CD14-positive monocyte (primary cell): Measurements from ENCODE around the gene DPP10. TPM values are rescaled to one million over a fixed set of nuclear protein-coding genes. Genes with fewer than 3 reads are reported as not detected.

Experiments used
- DNase-seq, 3 donors: peaks; one replicate each; pipeline ENCODE4 v3.0.0-alpha.2; 2011 to 2022
- H2AFZ ChIP-seq: 2 replicates; pipeline ENCODE4 v1.6.0; 2012; ENCODE audit warnings: mild to moderate bottlenecking, low read depth, low read length, inconsistent platforms; ENCODE audit not compliant: insufficient read depth, poor library complexity, severe bottlenecking
- H3K27ac ChIP-seq, 2 donors: 1 replicate in 1 of 2; 2 replicates in 1 of 2; pipeline ENCODE4 v1.5.1; 2012 to 2013; ENCODE audit warnings: low read length in 2 of 2, control low read depth in 1 of 2, inconsistent platforms in 1 of 2, low read depth in 1 of 2, mild to moderate bottlenecking in 1 of 2
- H3K27me3 ChIP-seq, 2 donors: one replicate each; pipeline versions ENCODE4 v1.6.0 to v1.6.1; 2011 to 2013; ENCODE audit warnings: low read length in 2 of 2; ENCODE audit not compliant: control insufficient read depth in 2 of 2, insufficient read depth in 2 of 2
- H3K36me3 ChIP-seq, 2 donors: replicated peaks in 1 of 2; 1 replicate in 1 of 2; 2 replicates in 1 of 2; pipeline versions ENCODE4 v1.5.1 to v1.6.1; 2012 to 2013; ENCODE audit warnings: low read length in 2 of 2, control low read depth in 1 of 2, inconsistent platforms in 1 of 2, mild to moderate bottlenecking in 1 of 2; ENCODE audit not compliant: insufficient read depth in 2 of 2, control insufficient read depth in 1 of 2
- H3K4me1 ChIP-seq, 2 donors: 1 replicate in 1 of 2; 2 replicates in 1 of 2; pipeline versions ENCODE4 v1.5.1 to v1.6.1; 2012 to 2013; ENCODE audit warnings: low read length in 2 of 2, control low read depth in 1 of 2, inconsistent platforms in 1 of 2, mild to moderate bottlenecking in 1 of 2, moderate library complexity in 1 of 2; ENCODE audit not compliant: insufficient read depth in 2 of 2, control insufficient read depth in 1 of 2
- H3K4me2 ChIP-seq: replicated peaks from 2 replicates; pipeline ENCODE3; 2012; ENCODE audit warnings: low read length, moderate library complexity, mild to moderate bottlenecking; ENCODE audit not compliant: poor library complexity, severe bottlenecking; ENCODE audit errors: extremely low read depth
- H3K4me3 ChIP-seq, 3 experiments: fragments of 200-600 bp in 1 of 3; sonication (generic) in 1 of 3; replicated peaks in 1 of 3; 1 replicate in 2 of 3; 2 replicates in 1 of 3; pipeline ENCODE4 v1.5.1; 2011 to 2013; ENCODE audit warnings: low read length in 3 of 3, mild to moderate bottlenecking in 3 of 3, control low read depth in 2 of 3, low read depth in 2 of 3, inconsistent platforms in 1 of 3, moderate library complexity in 1 of 3
- H3K79me2 ChIP-seq: 2 replicates; pipeline ENCODE4 v1.6.0; 2012; ENCODE audit warnings: mild to moderate bottlenecking, control low read depth, inconsistent platforms, low read length, moderate library complexity; ENCODE audit not compliant: insufficient read depth
- H3K9ac ChIP-seq: 2 replicates; pipeline ENCODE4 v1.6.0; 2017; ENCODE audit warnings: low read length, mild to moderate bottlenecking; ENCODE audit not compliant: insufficient read depth, poor library complexity, severe bottlenecking
- H3K9me3 ChIP-seq, 2 donors: replicated peaks in 1 of 2; 1 replicate in 1 of 2; 2 replicates in 1 of 2; pipeline versions ENCODE4 v1.5.1 to v1.6.1; 2012 to 2013; ENCODE audit warnings: low read length in 2 of 2, control low read depth in 1 of 2; ENCODE audit not compliant: control insufficient read depth in 1 of 2, insufficient read depth in 1 of 2
- H4K20me1 ChIP-seq: 2 replicates; pipeline ENCODE4 v1.6.0; 2012; ENCODE audit warnings: mild to moderate bottlenecking, low read length, control low read depth, moderate library complexity; ENCODE audit not compliant: insufficient read depth
- H3K27ac Mint-ChIP-seq, 7 donors: one replicate each; pipeline ENCODE4 v1.8.0; 2020; ENCODE audit warnings: mild to moderate bottlenecking in 7 of 7, mixed read lengths in 7 of 7, moderate library complexity in 6 of 7, inconsistent platforms in 2 of 7
- H3K27me3 Mint-ChIP-seq, 3 donors: one replicate each; pipeline ENCODE4 v1.8.0; 2021 to 2022; ENCODE audit warnings: low read depth in 3 of 3, mild to moderate bottlenecking in 3 of 3, mixed read lengths in 3 of 3, moderate library complexity in 3 of 3, inconsistent platforms in 1 of 3
- H3K36me3 Mint-ChIP-seq, 2 donors: one replicate each; pipeline ENCODE4 v1.8.0; 2020; ENCODE audit warnings: mixed read lengths in 2 of 2, inconsistent platforms in 1 of 2, mild to moderate bottlenecking in 1 of 2
- H3K4me1 Mint-ChIP-seq: one replicate; pipeline ENCODE4 v1.8.0; 2020; ENCODE audit warnings: mild to moderate bottlenecking, mixed read lengths
- H3K4me3 Mint-ChIP-seq, 2 donors: one replicate each; pipeline ENCODE4 v1.8.0; 2020; ENCODE audit warnings: mild to moderate bottlenecking in 2 of 2, mixed read lengths in 2 of 2, moderate library complexity in 1 of 2
- H3K9me3 Mint-ChIP-seq, 7 donors: one replicate each; pipeline ENCODE4 v1.8.0; 2020 to 2022; ENCODE audit warnings: mixed read lengths in 7 of 7, mild to moderate bottlenecking in 6 of 7, moderate library complexity in 6 of 7, inconsistent platforms in 2 of 7
- CTCF ChIP-seq: fragments of 200-600 bp; IDR thresholded peaks from one replicate; pipeline ENCODE4 v1.8.0; 2022; ENCODE audit warnings: antibody characterized with exemption, mild to moderate bottlenecking
- WGBS: methylation state at CpG from one replicate; pipeline ENCODE4 v1.1.5; 2013; ENCODE audit warnings: missing lambda C conversion rate; ENCODE audit not compliant: insufficient coverage; 5-methylcytosine and 5-hydroxymethylcytosine counted together
- intact Hi-C, 2 donors: fragments of 100-400 bp; cut with micrococcal nuclease; formaldehyde crosslinking; loops; one replicate each; pipeline versions ENCODE4 v1.15.0 to v1.15.1; 2023
- polyA plus RNA-seq, 3 donors: library from polyadenylated mRNA; depleted of rRNA in 1 of 3; unstranded in 2 of 3; stranded (reverse) in 1 of 3; fragments of 300-500 nt in 2 of 3; fragments of >200 nt in 1 of 3; fragmentation: Illumina TruSeq in 2 of 3; gene quantifications; 1 replicate in 2 of 3; 2 replicates in 1 of 3; pipeline ENCODE4 v1.2.3, GENCODE V29; 2012 to 2021

DPP10 gene
- polyA plus RNA-seq, 3 donors = not detected

- H3K79me2 ChIP-seq = no peaks in the 10 kb centered on the region
- no peaks in the 10 kb centered on the region for H3K27me3 Mint-ChIP-seq
- no peak overlapping the region for H2AFZ ChIP-seq
- H3K4me1 ChIP-seq = no peaks in the 10 kb centered on the region
- intact Hi-C loops = no loop called here
- H3K27ac ChIP-seq = no peak overlapping the region
- no peak overlapping the region for H3K4me2 ChIP-seq
- H3K36me3 Mint-ChIP-seq = no peaks in the 10 kb centered on the region
- no peak overlapping the region for H3K9ac ChIP-seq
- H3K36me3 ChIP-seq = no peaks in the 10 kb centered on the region
- no peaks in the 10 kb centered on the region for H4K20me1 ChIP-seq
- peak in 1 of 3 donors; percentile 5 for DNase-seq
- H3K9me3 Mint-ChIP-seq = peaks cover 2 to 15% (median 7%) of the 10 kb centered on the region in 7 donors
- no peaks in the 10 kb centered on the region for H3K4me1 Mint-ChIP-seq
- no peak overlapping the region for H3K27ac Mint-ChIP-seq
- no peak overlapping the region for H3K4me3 ChIP-seq
- WGBS = 96% methylated on average over 2 of the region's 4 CpGs
- peaks cover 7 to 25% of the 10 kb centered on the region in 2 donors for H3K9me3 ChIP-seq
- no peak for TF ChIP-seq CTCF
- no peak overlapping the region for H3K4me3 Mint-ChIP-seq
- H3K27me3 ChIP-seq = no peaks in the 10 kb centered on the region
These were observed 927.0 kb downstream of the DPP10 start for GRCh38 chr2:115369400-115369799.

- Histone ChIP-seq H2AFZ (no peak overlapping the region), H3K27me3 (no peaks in the 10 kb centered on the region), H3K27ac (no peak overlapping the region), H3K79me2 (no peaks in the 10 kb centered on the region), H3K4me3 (no peak overlapping the region), H3K9me3 (peaks cover 12 to 31% of the 10 kb centered on the region in 2 donors), H3K4me2 (no peak overlapping the region), H3K4me1 (no peaks in the 10 kb centered on the region), H3K36me3 (no peaks in the 10 kb centered on the region), H4K20me1 (no peaks in the 10 kb centered on the region), H3K9ac (no peak overlapping the region)
- Mint-ChIP-seq H3K27ac (no peak overlapping the region), H3K36me3 (no peaks in the 10 kb centered on the region), H3K4me1 (no peaks in the 10 kb centered on the region), H3K9me3 (peaks cover 12 to 24% (median 18%) of the 10 kb centered on the region in 7 donors), H3K27me3 (no peaks in the 10 kb centered on the region), H3K4me3 (no peak overlapping the region)
- TF ChIP-seq CTCF = no peak
- no CpG with 5 or more reads among the region's 1 CpG for WGBS
- DNase-seq = no peak
- intact Hi-C loops = no loop called here
These were observed 932.5 kb downstream of the DPP10 start for GRCh38 chr2:115374981-115375380.
